SJCRH30 (cell line): ENCODE results near the gene SPTSSA. TPM values are rescaled to one million over a fixed set of nuclear protein-coding genes. Genes with fewer than 3 reads are reported as not detected.

ENCODE experiments used
- total RNA-seq: library from RNA; depleted of rRNA; stranded (reverse); fragments of >200 nt; shearing (Covaris generic); gene quantifications from 2 replicates; pipeline ENCODE4 v1.2.3, GENCODE V29; 2014; rRNA removed

SPTSSA gene
- total RNA-seq, 1 experiment from 2014 or later, result 67.9 TPM

Other genes starting within 250 kb of the SPTSSA start
- 51.1 and 58.5 TPM in 2 replicates for gene EAPP, start 77.5 kb upstream of the SPTSSA start, total RNA-seq
- gene SNX6, start 167.9 kb upstream of the SPTSSA start, total RNA-seq, result 95.3 and 105 TPM in 2 replicates